Ovary (tissue), 3 donors: Measurements from ENCODE around the gene ARHGEF10L.

Experiments
- CTCF ChIP-seq, 3 donors: fragments of 450-650 bp in 2 of 3; fragments of 200-600 bp in 1 of 3; IDR thresholded peaks; one replicate each; pipeline versions ENCODE4 v1.5.1 to v1.8.0; 2016 to 2022; ENCODE audit warnings: antibody characterized with exemption in 3 of 3, mild to moderate bottlenecking in 1 of 3
- POLR2A ChIP-seq: fragments of 450-650 bp; IDR thresholded peaks from one replicate; pipeline ENCODE4 v1.6.1; 2017; ENCODE audit warnings: antibody characterized with exemption, mild to moderate bottlenecking, moderate library complexity
- donor health status: DM: no; HTN: no; CAD: no.

DNA sequence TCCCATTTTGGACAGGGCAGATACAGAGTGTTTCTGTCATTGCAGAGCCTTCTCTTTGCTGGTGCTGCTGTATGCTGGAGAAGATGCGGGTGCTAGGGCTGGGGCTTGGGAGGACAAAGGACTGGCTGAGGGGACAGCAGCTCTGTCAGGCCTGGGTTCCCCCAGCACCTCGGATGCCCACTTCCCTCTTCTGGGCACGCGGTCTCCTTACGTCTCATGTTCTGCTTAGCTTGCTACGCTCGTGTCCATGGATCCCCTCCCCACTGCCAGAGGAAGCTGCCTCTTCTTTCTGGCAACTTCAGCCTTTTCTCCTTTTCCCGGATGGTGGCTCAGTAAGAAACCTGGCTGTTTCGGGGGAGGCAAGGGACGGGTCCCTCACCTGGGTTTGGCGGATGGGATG is 75.7 kb downstream of the ARHGEF10L start:
- TF ChIP-seq POLR2A (no peak), CTCF (IDR thresholded peaks at IDR 0.05) (no peak)
